WI38 (cell line): ENCODE data around the gene CWF19L2.

ENCODE experiments used
- H3K4me3 ChIP-seq: 2 replicates; pipeline ENCODE4 v1.5.1; 2011; ENCODE audit warnings: low read depth, mild to moderate bottlenecking, control low read depth, low read length
- TF ChIP-seq, protein P1 (sequence below): IDR thresholded peaks from 2 replicates; pipeline ENCODE4 v1.5.1; 2012; ENCODE audit warnings: low read depth, mild to moderate bottlenecking, control low read depth, low read length

The CWF19L2 gene

DNA sequence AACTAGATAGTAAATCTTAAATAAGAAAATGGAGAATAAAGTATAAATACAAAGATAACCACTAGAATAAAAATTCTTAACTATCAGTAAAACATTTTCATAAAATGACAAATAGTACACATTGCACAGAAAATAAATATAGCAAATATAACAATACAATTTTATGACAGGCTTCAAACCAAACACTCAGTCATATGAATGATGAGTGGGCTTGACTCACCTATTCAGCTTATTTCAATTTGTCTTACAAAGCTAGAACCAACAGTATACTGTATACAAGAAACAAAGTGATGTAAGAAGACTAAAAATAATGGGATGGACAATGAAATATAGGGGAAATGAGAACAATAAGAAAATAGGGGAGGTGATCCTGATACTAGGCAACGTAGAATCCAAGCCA is 141.2 kb downstream of the CWF19L2 start:
- TF ChIP-seq, protein P1, sequence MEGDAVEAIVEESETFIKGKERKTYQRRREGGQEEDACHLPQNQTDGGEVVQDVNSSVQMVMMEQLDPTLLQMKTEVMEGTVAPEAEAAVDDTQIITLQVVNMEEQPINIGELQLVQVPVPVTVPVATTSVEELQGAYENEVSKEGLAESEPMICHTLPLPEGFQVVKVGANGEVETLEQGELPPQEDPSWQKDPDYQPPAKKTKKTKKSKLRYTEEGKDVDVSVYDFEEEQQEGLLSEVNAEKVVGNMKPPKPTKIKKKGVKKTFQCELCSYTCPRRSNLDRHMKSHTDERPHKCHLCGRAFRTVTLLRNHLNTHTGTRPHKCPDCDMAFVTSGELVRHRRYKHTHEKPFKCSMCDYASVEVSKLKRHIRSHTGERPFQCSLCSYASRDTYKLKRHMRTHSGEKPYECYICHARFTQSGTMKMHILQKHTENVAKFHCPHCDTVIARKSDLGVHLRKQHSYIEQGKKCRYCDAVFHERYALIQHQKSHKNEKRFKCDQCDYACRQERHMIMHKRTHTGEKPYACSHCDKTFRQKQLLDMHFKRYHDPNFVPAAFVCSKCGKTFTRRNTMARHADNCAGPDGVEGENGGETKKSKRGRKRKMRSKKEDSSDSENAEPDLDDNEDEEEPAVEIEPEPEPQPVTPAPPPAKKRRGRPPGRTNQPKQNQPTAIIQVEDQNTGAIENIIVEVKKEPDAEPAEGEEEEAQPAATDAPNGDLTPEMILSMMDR: no peak
- H3K4me3 ChIP-seq: no peak overlapping the region

DNA sequence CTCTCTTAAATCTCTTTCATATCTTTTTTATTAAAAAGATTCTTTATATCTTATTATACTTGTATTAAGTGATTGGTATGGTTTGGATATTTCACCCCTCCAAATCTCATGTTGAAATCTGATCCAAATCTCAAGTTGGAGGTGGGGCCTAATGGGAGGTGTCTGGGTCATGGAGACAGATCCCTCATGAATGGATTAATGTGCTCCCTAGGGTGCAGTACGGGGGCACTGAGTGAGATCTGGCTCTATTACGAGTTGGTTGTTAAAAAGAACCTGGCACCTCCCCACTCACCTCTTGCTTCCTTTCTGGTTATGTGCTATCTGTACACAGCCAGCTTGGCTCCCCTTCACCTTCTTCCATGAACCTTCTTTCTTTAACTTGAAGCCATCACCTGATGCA is 149.6 kb downstream of the CWF19L2 start:
- no peak overlapping the region for H3K4me3 ChIP-seq
- TF ChIP-seq, protein P1: no peak

GRCh38 chr11:107301878-107302277 is 155.7 kb downstream of the CWF19L2 start:
- TF ChIP-seq, protein P1: no peak
- no peak overlapping the region for H3K4me3 ChIP-seq

DNA sequence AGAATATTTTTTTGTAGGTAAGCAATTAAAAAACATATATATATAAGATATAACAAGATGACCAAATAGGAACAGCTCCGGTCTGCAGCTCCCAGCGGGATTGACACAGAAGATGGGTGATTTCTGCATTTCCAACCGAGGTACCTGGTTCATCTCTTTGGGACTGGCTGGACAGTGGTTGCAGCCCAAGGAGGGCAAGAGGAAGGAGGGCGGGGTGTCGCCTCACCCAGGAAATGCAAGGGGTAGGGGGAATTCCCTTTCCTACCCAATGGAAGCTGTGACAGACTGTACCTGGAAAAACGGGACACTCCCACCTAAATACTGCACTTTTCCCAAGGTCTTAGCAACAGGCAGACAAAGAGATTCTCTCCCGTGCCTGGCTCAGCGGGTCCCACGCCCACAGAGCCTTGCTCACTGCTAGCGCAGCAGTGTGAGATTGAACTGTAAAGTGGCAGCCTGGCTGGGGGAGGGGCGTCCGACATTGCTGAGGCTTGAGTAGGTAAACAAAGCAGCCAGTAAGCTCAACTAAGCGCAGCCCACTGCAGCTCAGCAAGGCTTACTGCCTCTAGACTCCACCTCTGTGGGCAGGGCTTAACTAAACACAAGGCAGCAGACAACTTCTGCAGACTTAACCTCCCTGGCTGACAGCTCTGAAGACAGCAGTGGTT is 163.8 kb downstream of the CWF19L2 start:
- TF ChIP-seq, protein P1: no peak
- H3K4me3 ChIP-seq: no peak overlapping the region

DNA sequence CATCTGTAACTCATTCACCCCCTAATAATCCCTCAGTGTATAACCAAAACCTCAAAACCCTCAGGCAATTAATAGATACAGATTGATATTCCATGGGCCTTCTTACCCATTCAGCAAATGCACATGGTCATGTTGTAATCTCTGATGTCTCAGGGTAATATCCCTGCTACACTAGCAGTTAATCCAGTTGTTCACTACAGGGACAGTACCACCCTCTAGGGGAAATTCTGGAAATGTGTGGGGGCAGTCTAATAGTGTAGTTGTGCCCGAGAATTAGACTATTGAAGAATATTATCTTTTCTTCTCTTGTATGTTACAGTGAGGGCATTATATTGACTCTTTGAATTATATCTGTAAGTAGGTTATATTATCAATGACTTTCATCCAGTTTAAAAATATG is 175.4 kb downstream of the CWF19L2 start:
- no peak overlapping the region for H3K4me3 ChIP-seq
- TF ChIP-seq, protein P1: no peak
